ENCODE data around the gene POLR2F. TPM values are rescaled to one million over a fixed set of nuclear protein-coding genes. Genes with fewer than 3 reads are reported as not detected.

Gene POLR2F
- total RNA-seq, 1 donor from 2014 or later: 75.5 TPM

- no peak overlapping the region for H3K9ac ChIP-seq
- H3K27ac ChIP-seq: no peak overlapping the region
- no peaks in the 10 kb centered on the region for H3F3A ChIP-seq (ENCODE audit: low read depth)
- H3K9me3 ChIP-seq (ENCODE audit: low read depth): no peaks in the 10 kb centered on the region
- H3K79me2 ChIP-seq (ENCODE audit: low read depth): no peaks in the 10 kb centered on the region
- no peaks in the 10 kb centered on the region for H3K4me1 ChIP-seq
- Mint-ChIP-seq H3K27me3 (ENCODE audit: insufficient read depth, low read depth) (peaks cover 3% of the 10 kb centered on the region), H3K4me3 (no peak overlapping the region), H3K36me3 (peaks cover 10% of the 10 kb centered on the region), H3K4me1 (peaks cover 2% of the 10 kb centered on the region), H3K27ac (no peak overlapping the region), H3K9me3 (no peaks in the 10 kb centered on the region)
- TF ChIP-seq EZH2 (IDR thresholded peaks at IDR 0.05): no peak
- TF ChIP-seq EZH2phosphoT487 (IDR thresholded peaks at IDR 0.05): no peak
- TF ChIP-seq CTCF (IDR thresholded peaks at IDR 0.05): no peak
- H3K4me2 ChIP-seq: no peak overlapping the region
- no peak for DNase-seq (ENCODE audit: low spot score)
- H3K36me3 ChIP-seq: no peaks in the 10 kb centered on the region
- H2AFZ ChIP-seq (replicated peaks): no peak overlapping the region
- H3K4me3 ChIP-seq: no peak overlapping the region
- H3K27me3 ChIP-seq: no peaks in the 10 kb centered on the region
- peaks cover 8% of the 10 kb centered on the region for H4K20me1 ChIP-seq (ENCODE audit: low read depth)
Measured at GRCh38 chr22:37926358-37926757, 27.1 kb upstream of the POLR2F start.

- no peak overlapping the region for H2AFZ ChIP-seq (replicated peaks)
- no peak overlapping the region for H3K9ac ChIP-seq
- Mint-ChIP-seq H3K4me3 (no peak overlapping the region), H3K9me3 (no peaks in the 10 kb centered on the region), H3K4me1 (peaks cover 2% of the 10 kb centered on the region), H3K36me3 (peaks cover 10% of the 10 kb centered on the region), H3K27me3 (ENCODE audit: insufficient read depth, low read depth) (peaks cover 3% of the 10 kb centered on the region), H3K27ac (no peak overlapping the region)
- H3K4me1 ChIP-seq: no peaks in the 10 kb centered on the region
- no peaks in the 10 kb centered on the region for H3F3A ChIP-seq (ENCODE audit: low read depth)
- peaks cover 8% of the 10 kb centered on the region for H4K20me1 ChIP-seq (ENCODE audit: low read depth)
- H3K36me3 ChIP-seq: no peaks in the 10 kb centered on the region
- TF ChIP-seq EZH2phosphoT487 (IDR thresholded peaks at IDR 0.05) (no peak), EZH2 (IDR thresholded peaks at IDR 0.05) (no peak), CTCF (IDR thresholded peaks at IDR 0.05) (no peak)
- no peaks in the 10 kb centered on the region for H3K79me2 ChIP-seq (ENCODE audit: low read depth)
- H3K27ac ChIP-seq: no peak overlapping the region
- no peak overlapping the region for H3K4me3 ChIP-seq
- H3K9me3 ChIP-seq (ENCODE audit: low read depth): no peaks in the 10 kb centered on the region
- no peaks in the 10 kb centered on the region for H3K27me3 ChIP-seq
- H3K4me2 ChIP-seq: no peak overlapping the region
- DNase-seq (ENCODE audit: low spot score): no peak
Measured at GRCh38 chr22:37926771-37927636, 26.5 kb upstream of the POLR2F start.

GRCh38 chr22:37927637-37927936 lies 25.9 kb upstream of the POLR2F start:
- Histone ChIP-seq H3K4me2 (no peak overlapping the region), H3K9ac (no peak overlapping the region), H3K27ac (no peak overlapping the region), H4K20me1 (ENCODE audit: low read depth) (peaks cover 8% of the 10 kb centered on the region), H3K4me1 (no peaks in the 10 kb centered on the region), H3K27me3 (no peaks in the 10 kb centered on the region), H3K9me3 (ENCODE audit: low read depth) (no peaks in the 10 kb centered on the region), H3K4me3 (no peak overlapping the region), H3K36me3 (no peaks in the 10 kb centered on the region), H3F3A (ENCODE audit: low read depth) (no peaks in the 10 kb centered on the region), H3K79me2 (ENCODE audit: low read depth) (no peaks in the 10 kb centered on the region), H2AFZ (replicated peaks) (no peak overlapping the region)
- Mint-ChIP-seq H3K27me3 (ENCODE audit: insufficient read depth, low read depth) (peaks cover 3% of the 10 kb centered on the region), H3K9me3 (no peaks in the 10 kb centered on the region), H3K4me3 (no peak overlapping the region), H3K27ac (no peak overlapping the region), H3K4me1 (peaks cover 2% of the 10 kb centered on the region), H3K36me3 (peaks cover 10% of the 10 kb centered on the region)
- TF ChIP-seq EZH2 (IDR thresholded peaks at IDR 0.05) (no peak), EZH2phosphoT487 (IDR thresholded peaks at IDR 0.05) (no peak), CTCF (IDR thresholded peaks at IDR 0.05) (no peak)
- no peak for DNase-seq (ENCODE audit: low spot score)

All from neural progenitor cell (in vitro differentiated cells).